Fibroblast of lung (primary cell): ENCODE results near the gene TMEM121B.

ENCODE experiments used
- EZH2 ChIP-seq: IDR thresholded peaks from 2 replicates; pipeline ENCODE4 v1.5.1; 2012; ENCODE audit warnings: low read length, control low read depth, mild to moderate bottlenecking; ENCODE audit errors: missing control alignments
- TF ChIP-seq, protein P1 (sequence below), 2 donors: IDR thresholded peaks in 1 of 2; conservative IDR thresholded peaks in 1 of 2; 1 replicate in 1 of 2; 2 replicates in 1 of 2; pipeline ENCODE4 v1.5.1; 2011 to 2012; ENCODE audit warnings: low read length in 2 of 2, control low read depth in 1 of 2, inconsistent platforms in 1 of 2, low read depth in 1 of 2, mild to moderate bottlenecking in 1 of 2

DNA sequence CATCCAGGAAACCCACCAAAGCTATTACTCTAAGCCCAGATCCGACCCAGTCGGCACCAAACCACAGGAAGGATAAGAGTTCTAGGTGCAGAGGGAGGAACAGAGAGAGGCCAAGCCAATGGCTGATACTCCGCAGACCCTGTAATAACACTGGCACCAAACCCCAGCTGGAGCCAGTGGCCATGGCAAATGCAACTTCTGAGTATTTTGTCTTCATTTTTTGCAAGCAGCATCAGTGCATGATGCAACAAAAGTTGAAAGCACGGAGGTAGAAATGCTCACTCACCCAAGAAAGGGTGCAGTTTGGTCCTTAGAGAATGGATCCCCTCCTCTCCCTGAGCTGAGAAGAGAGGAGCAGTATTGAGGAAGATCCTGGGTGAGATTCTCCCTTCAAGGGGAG is 2.8 kb downstream of the TMEM121B start:
- TF ChIP-seq, protein P1, sequence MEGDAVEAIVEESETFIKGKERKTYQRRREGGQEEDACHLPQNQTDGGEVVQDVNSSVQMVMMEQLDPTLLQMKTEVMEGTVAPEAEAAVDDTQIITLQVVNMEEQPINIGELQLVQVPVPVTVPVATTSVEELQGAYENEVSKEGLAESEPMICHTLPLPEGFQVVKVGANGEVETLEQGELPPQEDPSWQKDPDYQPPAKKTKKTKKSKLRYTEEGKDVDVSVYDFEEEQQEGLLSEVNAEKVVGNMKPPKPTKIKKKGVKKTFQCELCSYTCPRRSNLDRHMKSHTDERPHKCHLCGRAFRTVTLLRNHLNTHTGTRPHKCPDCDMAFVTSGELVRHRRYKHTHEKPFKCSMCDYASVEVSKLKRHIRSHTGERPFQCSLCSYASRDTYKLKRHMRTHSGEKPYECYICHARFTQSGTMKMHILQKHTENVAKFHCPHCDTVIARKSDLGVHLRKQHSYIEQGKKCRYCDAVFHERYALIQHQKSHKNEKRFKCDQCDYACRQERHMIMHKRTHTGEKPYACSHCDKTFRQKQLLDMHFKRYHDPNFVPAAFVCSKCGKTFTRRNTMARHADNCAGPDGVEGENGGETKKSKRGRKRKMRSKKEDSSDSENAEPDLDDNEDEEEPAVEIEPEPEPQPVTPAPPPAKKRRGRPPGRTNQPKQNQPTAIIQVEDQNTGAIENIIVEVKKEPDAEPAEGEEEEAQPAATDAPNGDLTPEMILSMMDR (conservative IDR thresholded peaks at IDR 0.05 in 1 of 2, IDR thresholded peaks at IDR 0.05 in 1 of 2; ENCODE audit: low read depth in 1 of 2, low read length in 2 of 2): no peak
- no peak for TF ChIP-seq EZH2
